Left kidney (tissue), 8 donors: Measurements from ENCODE around the gene ELOVL4. TPM values are rescaled to one million over a fixed set of nuclear protein-coding genes. Genes with fewer than 3 reads are reported as not detected.

Experiments used
- DNase-seq: peaks from one replicate; pipeline ENCODE4 v3.0.0-alpha.2; 2013
- long read RNA-seq, 8 donors: transcript quantifications; one replicate each; lab custom pipeline, GENCODE V29; 2026
- polyA plus RNA-seq: library from polyadenylated mRNA; unstranded; fragments of 120-200 nt; gene quantifications from one replicate; pipeline ENCODE4 v1.2.1, GENCODE V29; 2013; ENCODE audit not compliant: insufficient read length

Gene ELOVL4
- 4.0 TPM for polyA plus RNA-seq
- long read RNA-seq, donor 1: 0 reads
- long read RNA-seq, donor 2, partial matches to known transcripts: 0 of 2 reads
- long read RNA-seq, donor 2, other reads (novel, unspliced or antisense): 0 of 2 reads
- long read RNA-seq, donor 3, partial matches to known transcripts: 0 of 1 reads
- long read RNA-seq, donor 3, other reads (novel, unspliced or antisense): 0 of 1 reads
- long read RNA-seq, donor 4: 0 reads
- long read RNA-seq, donor 5, partial matches to known transcripts: 0 of 3 reads
- long read RNA-seq, donor 5, other reads (novel, unspliced or antisense): 0 of 3 reads
- long read RNA-seq, donor 6, partial matches to known transcripts: 0 of 3 reads
- long read RNA-seq, donor 6, other reads (novel, unspliced or antisense): 0 of 3 reads
- long read RNA-seq, donor 7, partial matches to known transcripts: 0 of 1 reads
- long read RNA-seq, donor 7, other reads (novel, unspliced or antisense): 0 of 1 reads
- long read RNA-seq, donor 8: 0 reads

- peak; percentile 60 for DNase-seq
Measured at GRCh38 chr6:79947191-79948186, at the start of gene ELOVL4. Gene ELOVL4 (minus strand): TSS chr6:79947553. CDS start chr6:79947279, 274 bp downstream.

GRCh38 chr6:79993911-79994309 is 46.6 kb upstream of the ELOVL4 start:
- no peak for DNase-seq

- DNase-seq: no peak
Measured at GRCh38 chr6:79993012-79993910, 45.9 kb upstream of the ELOVL4 start.

GRCh38 chr6:79989641-79990040 is 42.3 kb upstream of the ELOVL4 start:
- DNase-seq: no peak

DNA sequence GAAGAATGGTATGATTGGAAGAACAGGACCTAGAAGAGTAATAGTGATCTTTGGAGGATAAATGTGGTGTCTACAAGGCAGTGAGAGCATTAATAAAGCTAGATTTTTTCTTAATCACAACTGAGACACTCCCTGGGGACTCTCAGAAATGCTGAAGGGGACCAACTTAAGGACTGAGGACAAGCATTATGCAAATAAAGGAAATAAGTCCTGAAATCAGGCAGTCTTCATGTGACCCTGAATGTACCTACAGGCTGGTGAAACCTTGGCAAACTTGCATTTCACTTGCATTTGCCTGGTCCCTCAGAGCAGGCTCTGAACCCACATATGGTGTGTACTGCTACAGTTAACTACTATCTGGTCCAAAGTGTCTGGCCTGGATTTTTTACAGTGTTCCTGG is 37.8 kb upstream of the ELOVL4 start:
- DNase-seq: no peak

DNA sequence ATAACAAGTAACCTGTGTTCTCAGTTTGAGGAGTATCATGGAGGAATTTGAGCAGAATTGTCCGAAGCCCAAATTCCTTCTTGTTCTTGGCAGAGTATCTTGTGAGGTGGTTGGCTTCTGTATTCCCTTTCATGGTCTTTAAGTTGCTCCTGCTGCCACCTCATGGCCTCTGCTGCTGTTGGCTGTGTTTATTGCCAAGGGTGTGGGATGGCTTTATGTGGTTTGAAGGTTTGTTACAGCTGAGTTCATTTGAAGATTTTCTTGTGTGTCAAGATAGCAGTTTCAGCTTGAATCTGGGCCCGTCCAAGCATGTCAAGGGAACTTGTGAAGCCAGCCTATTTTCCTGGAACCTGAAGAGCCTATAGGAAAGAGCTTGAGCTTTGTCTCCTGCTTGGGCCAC is 36.9 kb upstream of the ELOVL4 start:
- peak; percentile 14 for DNase-seq

- no peak for DNase-seq
Measured at GRCh38 chr6:79981652-79982051, 34.3 kb upstream of the ELOVL4 start.

DNA sequence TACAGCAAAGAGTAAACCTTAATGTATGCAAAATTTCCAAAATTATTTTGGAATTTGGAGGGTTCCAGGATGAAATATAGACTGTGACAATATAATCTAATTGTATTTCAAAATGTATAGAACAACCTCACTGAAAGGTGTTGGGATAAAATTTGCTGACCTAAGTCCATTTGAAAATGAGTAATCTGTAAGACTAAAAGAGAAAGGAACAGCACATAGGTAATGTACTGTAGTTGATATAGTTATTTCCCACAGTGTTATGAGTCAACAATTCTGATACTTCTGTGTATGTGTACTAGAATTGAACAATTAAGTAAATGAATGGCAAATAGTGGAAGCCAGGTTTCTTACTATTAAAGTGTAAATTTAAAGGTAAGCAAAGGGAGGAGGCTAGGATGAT is 23.8 kb upstream of the ELOVL4 start:
- no peak for DNase-seq

GRCh38 chr6:79969784-79970183 is 22.4 kb upstream of the ELOVL4 start:
- no peak for DNase-seq

GRCh38 chr6:79967178-79967577 is 19.8 kb upstream of the ELOVL4 start:
- no peak for DNase-seq

- no peak for DNase-seq
Measured at GRCh38 chr6:79964607-79965081, 17.3 kb upstream of the ELOVL4 start.

DNA sequence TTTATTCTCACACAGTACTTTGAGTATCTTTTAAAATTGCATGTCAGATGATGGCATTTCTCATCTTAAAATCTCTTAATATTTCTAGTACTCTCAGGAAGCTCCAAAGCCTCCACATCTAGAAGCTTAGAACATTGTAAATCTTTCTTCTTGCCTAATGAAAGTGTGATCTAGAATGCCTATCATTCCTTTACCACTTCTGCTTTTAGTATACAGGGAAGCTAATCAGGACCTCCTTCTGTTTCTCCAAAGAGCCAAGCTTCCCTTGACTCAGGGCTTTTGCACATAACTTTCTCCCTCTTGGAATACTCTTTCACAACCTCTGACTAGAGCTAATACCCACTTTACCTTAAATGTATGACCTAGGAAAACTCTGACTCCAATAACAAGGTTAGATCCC is 7.5 kb upstream of the ELOVL4 start:
- no peak for DNase-seq

DNA sequence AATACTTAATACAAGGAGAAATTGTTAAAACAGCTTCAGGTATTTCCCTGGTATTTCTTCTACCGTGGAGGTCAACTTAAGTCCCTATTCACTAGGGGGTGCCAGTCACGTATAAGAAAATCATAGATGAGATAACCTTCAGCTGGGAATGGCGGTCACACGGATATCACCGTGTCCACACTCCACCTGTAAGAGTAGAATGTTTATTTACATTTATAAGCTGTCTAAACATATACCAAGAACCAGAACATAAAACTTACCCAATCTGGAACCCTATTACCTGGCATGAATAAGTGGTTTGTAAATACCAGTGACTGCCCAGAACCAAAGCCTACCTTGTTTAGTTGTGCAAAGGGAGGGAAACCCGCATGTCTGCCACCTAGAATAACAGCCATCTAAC is 1.9 kb upstream of the ELOVL4 start:
- DNase-seq: peak; percentile 46

- DNase-seq: peak; percentile 44
Measured at GRCh38 chr6:79946272-79947190, 822 bp downstream of the ELOVL4 start.

DNA sequence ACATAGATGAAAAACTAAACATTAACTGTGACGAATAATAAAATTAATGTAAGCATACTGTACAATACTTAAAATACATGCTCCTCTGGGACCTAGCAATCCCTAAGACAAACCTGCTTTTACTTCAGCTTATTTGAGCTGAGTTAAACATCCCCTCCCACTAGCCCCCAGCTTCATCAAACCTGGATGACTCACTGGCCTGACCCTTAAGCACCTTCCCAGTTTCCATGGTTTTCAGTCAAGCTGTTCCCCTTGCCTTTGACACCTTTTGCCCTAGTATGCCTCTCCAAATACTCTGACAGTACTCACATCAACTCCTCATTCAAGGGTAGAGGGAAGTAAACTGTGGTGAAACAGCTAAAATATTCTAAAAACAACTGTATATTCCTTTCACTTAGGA is 4.2 kb downstream of the ELOVL4 start:
- DNase-seq: no peak

- no peak for DNase-seq
Measured at GRCh38 chr6:79941489-79942151, 5.7 kb downstream of the ELOVL4 start.

DNA sequence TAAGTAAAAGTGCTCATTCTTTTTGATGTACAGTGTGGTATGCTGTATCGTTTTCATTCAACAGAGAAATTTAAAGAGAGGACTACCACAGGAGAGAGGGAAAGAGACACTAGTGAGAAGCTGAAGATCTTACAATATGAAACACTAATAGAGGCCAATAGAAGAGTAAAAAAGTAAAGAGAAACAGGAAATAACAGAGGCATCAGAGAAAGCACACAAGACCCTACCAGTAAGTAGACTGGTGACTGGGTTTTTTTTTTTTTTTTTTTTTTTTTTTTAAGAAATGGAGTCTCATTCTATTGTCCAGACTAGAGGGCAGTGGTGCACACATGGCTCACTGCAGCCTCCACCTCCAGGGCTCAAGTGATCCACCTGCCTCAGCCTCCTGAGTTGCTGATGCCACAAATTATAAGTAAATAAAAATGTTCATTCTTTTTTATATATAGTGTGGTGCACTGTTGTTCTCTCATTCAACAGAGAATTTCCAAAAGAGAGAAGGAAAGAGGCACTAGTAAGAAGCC is 18.8 kb downstream of the ELOVL4 start:
- no peak for DNase-seq

DNA sequence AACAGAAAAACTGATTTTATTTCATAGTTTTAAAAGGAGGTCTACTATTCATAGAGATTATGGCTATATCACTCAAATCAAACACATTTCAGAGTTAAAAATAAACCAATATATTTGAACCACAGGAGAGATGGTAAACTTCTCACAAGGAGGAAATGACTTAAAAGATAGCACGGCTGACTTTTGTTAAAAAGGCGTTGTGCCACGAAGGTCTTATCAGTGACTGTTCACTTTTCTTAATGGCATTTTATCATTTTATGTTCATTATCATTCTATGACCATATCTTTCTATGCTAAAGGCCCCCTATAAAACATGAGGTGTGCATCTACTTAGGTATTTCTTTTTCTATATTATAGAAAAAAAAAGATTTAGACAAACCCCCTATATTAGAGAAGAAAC is 19.6 kb downstream of the ELOVL4 start:
- DNase-seq: no peak

GRCh38 chr6:79923270-79923669 is 24.1 kb downstream of the ELOVL4 start:
- DNase-seq: no peak

- no peak for DNase-seq
Measured at GRCh38 chr6:79922018-79922417, 25.3 kb downstream of the ELOVL4 start.
